Inferior parietal cortex (tissue), 1 donor: ENCODE results near the gene FOXG1.

Experiments used
- DNase-seq: peaks from one replicate; pipeline ENCODE4 v3.0.0-alpha.2; 2016; ENCODE audit errors: extremely low spot score

The FOXG1 gene

GRCh38 chr14:28761438-28762291, 4.9 kb upstream of the FOXG1 start:
- peak; percentile 60 for DNase-seq

GRCh38 chr14:28762303-28762954, 4.2 kb upstream of the FOXG1 start:
- peak; percentile 44 for DNase-seq

DNA sequence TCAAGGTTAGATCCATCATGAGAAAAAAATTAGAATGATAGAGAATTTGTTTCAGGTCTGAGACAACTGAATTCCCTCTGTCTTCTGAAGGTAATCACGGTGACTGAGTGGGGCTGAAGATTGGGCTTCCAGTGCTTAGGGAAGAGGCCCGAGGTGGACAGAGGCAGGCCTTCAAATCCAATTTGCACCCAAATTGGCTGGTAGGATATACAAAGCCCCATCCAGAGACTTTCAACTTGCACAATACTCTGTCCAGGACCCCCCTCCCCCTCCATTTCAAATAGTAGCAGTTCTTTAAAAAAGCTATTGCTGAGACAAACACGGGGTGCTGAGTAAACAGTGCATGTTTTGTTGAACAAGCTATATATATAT, 3.6 kb upstream of the FOXG1 start:
- DNase-seq: no peak

DNA sequence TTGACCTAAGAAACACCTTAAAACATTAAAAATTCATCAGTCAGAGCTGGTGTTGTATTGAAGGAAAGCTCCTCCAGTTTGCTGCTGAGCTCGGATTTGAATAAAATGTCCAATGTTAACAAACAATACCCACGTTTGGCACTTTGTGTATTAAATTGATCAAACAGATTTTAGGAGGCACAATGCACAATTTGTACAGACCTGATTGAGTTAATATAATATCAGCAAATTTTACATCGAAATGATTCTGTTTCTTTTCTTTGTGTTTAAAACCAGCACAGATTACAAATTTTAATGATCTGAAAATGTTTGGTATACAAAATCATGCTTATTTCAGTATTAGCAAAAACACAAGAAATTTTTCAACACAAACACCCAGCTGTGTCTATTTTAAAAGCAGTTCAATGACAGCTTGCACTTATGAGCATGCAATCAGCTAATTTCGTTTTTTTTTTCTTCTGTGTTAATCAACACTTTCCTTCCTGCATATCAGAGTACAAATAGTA, 2.8 kb upstream of the FOXG1 start:
- peak; percentile 63 for DNase-seq

GRCh38 chr14:28764257-28765160, 2.1 kb upstream of the FOXG1 start:
- DNase-seq: peak; percentile 36

GRCh38 chr14:28765169-28765830, 1.3 kb upstream of the FOXG1 start:
- peak; percentile 47 for DNase-seq

DNA sequence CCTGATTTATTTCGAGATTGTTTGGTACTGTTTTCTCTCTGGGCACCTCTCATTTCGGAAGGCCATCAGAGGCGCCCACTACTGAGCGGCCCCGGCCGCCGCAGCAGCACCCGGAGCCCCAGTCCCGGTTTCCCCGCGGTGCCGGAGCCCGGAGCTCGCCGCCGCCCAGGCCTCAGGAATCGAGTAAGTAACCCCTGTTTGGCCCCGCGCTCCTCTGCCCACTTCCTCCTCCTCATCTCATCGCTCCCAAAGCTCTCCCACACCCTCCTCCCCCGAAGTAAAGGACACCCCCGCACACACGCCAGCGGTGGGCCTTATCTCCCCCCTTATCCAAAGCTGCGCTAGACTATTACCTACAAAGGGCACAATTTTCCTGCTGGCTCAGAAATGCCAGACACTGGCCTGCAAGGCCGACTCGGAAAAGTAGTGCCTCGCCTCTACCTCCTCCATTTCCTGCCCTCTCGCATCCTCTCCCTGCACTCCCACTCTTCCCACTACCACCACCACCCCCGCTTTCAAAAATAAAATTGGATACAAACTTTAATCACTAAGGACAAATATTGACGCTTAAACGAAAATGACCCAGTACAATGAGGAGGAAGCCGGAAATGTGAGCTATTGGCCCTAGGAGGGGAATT, 637 bp upstream of the FOXG1 start:
- DNase-seq: peak; percentile 45

GRCh38 chr14:28767030-28767852, 654 bp downstream of the FOXG1 start:
- DNase-seq: no peak

GRCh38 chr14:28767853-28768741, 1.5 kb downstream of the FOXG1 start:
- no peak for DNase-seq

GRCh38 chr14:28769276-28769880, 2.8 kb downstream of the FOXG1 start:
- no peak for DNase-seq

DNA sequence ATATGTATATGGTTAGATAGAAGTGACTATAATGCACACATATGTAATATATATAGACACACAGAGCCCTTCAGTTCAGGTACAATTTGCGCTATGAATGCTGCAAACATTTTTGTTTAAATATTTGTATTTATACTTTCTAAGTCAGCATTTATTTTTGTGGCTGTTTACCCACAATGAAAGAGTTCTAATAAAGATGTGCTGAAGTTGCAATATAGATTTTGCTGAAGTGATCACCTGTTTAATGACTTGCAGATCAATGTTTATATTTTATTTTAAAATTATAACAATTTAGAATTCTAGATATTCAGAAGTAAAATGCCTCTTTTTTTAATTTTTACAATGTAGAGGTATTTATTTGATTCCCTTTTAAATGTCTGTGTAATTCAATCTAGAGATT, 3.5 kb downstream of the FOXG1 start:
- DNase-seq: no peak

GRCh38 chr14:28770630-28771029, 4.0 kb downstream of the FOXG1 start:
- peak; percentile 23 for DNase-seq

GRCh38 chr14:28771168-28771567, 4.6 kb downstream of the FOXG1 start:
- peak; percentile 13 for DNase-seq

DNA sequence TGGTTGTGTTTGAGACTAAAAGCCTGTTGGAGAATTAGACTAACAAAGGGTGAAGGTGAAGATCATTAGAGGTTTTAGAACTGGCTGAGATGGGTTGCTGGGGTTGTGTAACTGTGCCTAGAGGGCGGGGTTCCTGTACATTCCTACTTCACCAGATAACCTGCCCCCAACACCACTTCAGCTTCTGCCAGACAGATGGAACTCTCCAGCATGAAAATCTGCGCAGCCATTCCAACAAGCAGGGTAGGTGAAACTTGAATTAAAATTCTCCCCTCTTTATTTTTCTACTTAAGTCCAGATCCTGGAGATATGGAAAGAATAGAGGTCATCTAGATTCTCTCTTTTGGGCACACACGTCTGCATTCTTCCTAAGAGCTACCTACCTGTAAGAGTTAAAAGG, 6.0 kb downstream of the FOXG1 start:
- DNase-seq: peak; percentile 39

GRCh38 chr14:28773176-28773575, 6.6 kb downstream of the FOXG1 start:
- peak; percentile 44 for DNase-seq

DNA sequence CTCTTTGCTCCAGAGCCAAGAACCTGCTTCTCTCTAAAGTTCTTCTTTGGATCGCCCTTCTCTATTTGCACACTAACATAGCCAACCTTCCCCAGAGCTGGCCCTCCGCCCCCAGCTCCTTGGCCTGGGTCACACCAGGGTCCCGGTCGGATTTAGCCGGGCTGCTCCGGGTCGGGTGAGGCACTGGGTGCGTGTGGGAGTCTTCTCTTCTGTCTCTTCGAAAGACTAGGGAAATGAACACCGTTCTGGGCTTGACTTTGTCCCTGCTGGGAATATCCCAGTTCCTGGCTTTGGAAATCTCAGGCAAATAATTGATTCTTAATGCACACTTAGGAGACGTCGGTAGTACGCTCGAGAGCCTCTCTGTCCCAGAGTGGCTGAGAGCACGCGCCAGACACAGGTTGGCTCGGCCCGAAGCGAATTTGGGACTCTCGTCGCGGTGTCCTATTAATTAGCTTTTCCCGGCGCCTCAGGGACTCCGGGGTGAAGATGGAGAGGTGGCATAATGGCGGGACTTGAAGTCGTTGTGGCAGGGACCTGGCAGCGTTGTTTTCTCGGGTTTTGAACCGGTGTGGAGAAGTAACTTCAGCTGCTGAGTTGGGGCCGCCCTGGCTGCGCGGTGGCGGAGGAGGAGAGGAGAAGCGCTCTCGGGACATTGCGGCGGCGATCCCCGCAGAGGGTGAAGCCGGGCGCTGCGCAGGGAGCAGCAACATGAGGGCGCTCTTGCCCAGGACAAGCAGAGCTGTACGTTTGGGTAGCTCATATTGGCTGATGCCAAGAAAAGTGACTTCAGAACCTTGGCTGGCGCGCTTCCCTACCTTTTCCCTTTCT, 7.5 kb downstream of the FOXG1 start:
- DNase-seq: peak; percentile 71
